Gastroesophageal sphincter (tissue), 3 donors: Measurements from ENCODE around the gene LENG8.

Source experiments
- CTCF ChIP-seq, 4 experiments: fragments of 200-600 bp in 2 of 4; fragments of 450-650 bp in 2 of 4; sonication (generic) in 1 of 4; IDR thresholded peaks; one replicate each; pipeline ENCODE4 v1.5.1; 2017 to 2019; ENCODE audit warnings: antibody characterized with exemption in 4 of 4, mild to moderate bottlenecking in 2 of 4, moderate library complexity in 2 of 4
- EP300 ChIP-seq: sonication (generic); formaldehyde crosslinking; IDR thresholded peaks from one replicate; pipeline ENCODE4 v1.6.1; 2017; ENCODE audit warnings: antibody characterized with exemption, mild to moderate bottlenecking
- POLR2A ChIP-seq, 2 donors: fragments of 450-650 bp; IDR thresholded peaks; one replicate each; pipeline ENCODE4 v1.6.1; 2017; ENCODE audit warnings: antibody characterized with exemption in 2 of 2, mild to moderate bottlenecking in 2 of 2, moderate library complexity in 1 of 2
- POLR2AphosphoS5 ChIP-seq: sonication (generic); formaldehyde crosslinking; IDR thresholded peaks from one replicate; pipeline ENCODE4 v1.6.1; 2017; ENCODE audit warnings: antibody characterized with exemption

- TF ChIP-seq POLR2AphosphoS5 (no peak), CTCF (IDR thresholded peaks at IDR 0.05) (no peak), POLR2A (IDR thresholded peaks at IDR 0.05) (no peak), EP300 (no peak)
These were observed 38.0 kb upstream of the LENG8 start for GRCh38 chr19:54411033-54411432.
